Right forelimb (tissue), 1 donor: ENCODE results near the gene RHOG.

Experiments
- DNase-seq: peaks from one replicate; pipeline ENCODE4 v3.0.0-alpha.2; 2018

RHOG gene

GRCh38 chr11:3857628-3858027, 16.9 kb upstream of the RHOG start:
- DNase-seq = no peak

- no peak for DNase-seq
Measured at GRCh38 chr11:3856856-3857553, 16.2 kb upstream of the RHOG start.

GRCh38 chr11:3855808-3856491, 15.2 kb upstream of the RHOG start:
- DNase-seq = peak; percentile 66

- DNase-seq = peak; percentile 97
Measured at GRCh38 chr11:3854977-3855807, 14.4 kb upstream of the RHOG start, which contains the start of gene STIM1. Gene STIM1 (plus strand): TSS chr11:3855664. CDS start chr11:3856271, 607 bp downstream.

- no peak for DNase-seq
Measured at GRCh38 chr11:3854660-3854976, 13.9 kb upstream of the RHOG start.

- DNase-seq = no peak
Measured at GRCh38 chr11:3853899-3854659, 13.3 kb upstream of the RHOG start.

- no peak for DNase-seq
Measured at GRCh38 chr11:3853545-3853842, 12.7 kb upstream of the RHOG start.

GRCh38 chr11:3849297-3849874, 8.6 kb upstream of the RHOG start:
- no peak for DNase-seq

GRCh38 chr11:3845670-3846069, 4.9 kb upstream of the RHOG start:
- DNase-seq = no peak

- no peak for DNase-seq
Measured at GRCh38 chr11:3845246-3845645, 4.5 kb upstream of the RHOG start.

GRCh38 chr11:3843326-3843725, 2.6 kb upstream of the RHOG start:
- no peak for DNase-seq

GRCh38 chr11:3841426-3842350, 929 bp upstream of the RHOG start:
- DNase-seq = no peak

GRCh38 chr11:3840004-3840869, 522 bp downstream of the RHOG start:
- DNase-seq = peak; percentile 80

GRCh38 chr11:3838504-3838903, 2.3 kb downstream of the RHOG start:
- DNase-seq = no peak

- no peak for DNase-seq
Measured at GRCh38 chr11:3837793-3838192, 3.0 kb downstream of the RHOG start.

GRCh38 chr11:3836903-3837302, 3.9 kb downstream of the RHOG start:
- no peak for DNase-seq

GRCh38 chr11:3835751-3836150, 5.0 kb downstream of the RHOG start:
- no peak for DNase-seq

GRCh38 chr11:3834664-3835461, 5.9 kb downstream of the RHOG start:
- DNase-seq = no peak

- DNase-seq = no peak
Measured at GRCh38 chr11:3834349-3834663, 6.5 kb downstream of the RHOG start.

- no peak for DNase-seq
Measured at GRCh38 chr11:3833449-3833848, 7.3 kb downstream of the RHOG start.
